HG03095 (cell line): ENCODE data around the gene HEYL.

ENCODE experiments used
- ATAC-seq: cut with Tn5 transposase; IDR thresholded peaks from one replicate; pipeline ENCODE4 v1.9.1; 2021; ENCODE audit warnings: moderate library complexity; ENCODE audit not compliant: unreplicated experiment

Gene HEYL

GRCh38 chr1:39642796-39643195 lies 3.4 kb upstream of the HEYL start:
- ATAC-seq: no peak

GRCh38 chr1:39640861-39641260 lies 1.4 kb upstream of the HEYL start:
- ATAC-seq: no peak

- no peak for ATAC-seq
Observed at GRCh38 chr1:39638965-39639304, 508 bp downstream of the HEYL start.

GRCh38 chr1:39637361-39637760 lies 2.1 kb downstream of the HEYL start:
- ATAC-seq: no peak

- no peak for ATAC-seq
Observed at GRCh38 chr1:39635871-39636210, 3.6 kb downstream of the HEYL start.

- ATAC-seq: no peak
Observed at GRCh38 chr1:39635205-39635870, 4.1 kb downstream of the HEYL start.

GRCh38 chr1:39633422-39633821 lies 6.0 kb downstream of the HEYL start:
- ATAC-seq: no peak

GRCh38 chr1:39632682-39633417 lies 6.6 kb downstream of the HEYL start:
- no peak for ATAC-seq

GRCh38 chr1:39632323-39632681 lies 7.1 kb downstream of the HEYL start:
- ATAC-seq: no peak

GRCh38 chr1:39631361-39632322 lies 7.8 kb downstream of the HEYL start:
- ATAC-seq: no peak

- no peak for ATAC-seq
Observed at GRCh38 chr1:39628807-39629350, 10.6 kb downstream of the HEYL start.

- ATAC-seq: no peak
Observed at GRCh38 chr1:39626646-39627045, 12.8 kb downstream of the HEYL start.

GRCh38 chr1:39625462-39626273 lies 13.8 kb downstream of the HEYL start:
- ATAC-seq: no peak

GRCh38 chr1:39625009-39625408 lies 14.4 kb downstream of the HEYL start:
- no peak for ATAC-seq

- ATAC-seq: no peak
Observed at GRCh38 chr1:39623053-39623452, 16.4 kb downstream of the HEYL start.

GRCh38 chr1:39622427-39622826 lies 17.0 kb downstream of the HEYL start:
- no peak for ATAC-seq

- ATAC-seq: no peak
Observed at GRCh38 chr1:39620659-39621165, 18.7 kb downstream of the HEYL start.

GRCh38 chr1:39617488-39618049 lies 21.9 kb downstream of the HEYL start:
- no peak for ATAC-seq

GRCh38 chr1:39615086-39615673 lies 24.3 kb downstream of the HEYL start:
- ATAC-seq: no peak

GRCh38 chr1:39614488-39614887 lies 25.0 kb downstream of the HEYL start:
- no peak for ATAC-seq
